Measurements from ENCODE around the gene RBM12.

GRCh38 chr20:35711588-35712209 is 47.0 kb upstream of the RBM12 start:
- TF ChIP-seq SUZ12 (IDR thresholded peaks at IDR 0.05) (no peak), ELF4 (IDR thresholded peaks at IDR 0.05) (no peak), SP1 (IDR thresholded peaks at IDR 0.05) (no peak), L3MBTL2 (conservative IDR thresholded peaks at IDR 0.05) (no peak), FOXA1 (IDR thresholded peaks at IDR 0.05) (no peak), FOXK2 (IDR thresholded peaks at IDR 0.05) (no peak), HDGF (IDR thresholded peaks at IDR 0.05; ENCODE audit: borderline replicate concordance) (no peak), ZNF384 (IDR thresholded peaks at IDR 0.05) (no peak), PKNOX1 (IDR thresholded peaks at IDR 0.05) (no peak), BHLHE40 (IDR thresholded peaks at IDR 0.05; ENCODE audit: borderline replicate concordance) (no peak), ARNT (IDR thresholded peaks at IDR 0.05) (no peak), TARDBP (IDR thresholded peaks at IDR 0.05) (no peak), NFRKB (IDR thresholded peaks at IDR 0.05) (no peak), FOXM1 (IDR thresholded peaks at IDR 0.05; ENCODE audit: borderline replicate concordance) (no peak)
